Left forelimb (tissue), 1 donor: Measurements from ENCODE around the gene PCSK6.

Source experiments
- DNase-seq: peaks from one replicate; pipeline ENCODE4 v3.0.0-alpha.2; 2018; ENCODE audit warnings: low spot score

The PCSK6 gene

DNA sequence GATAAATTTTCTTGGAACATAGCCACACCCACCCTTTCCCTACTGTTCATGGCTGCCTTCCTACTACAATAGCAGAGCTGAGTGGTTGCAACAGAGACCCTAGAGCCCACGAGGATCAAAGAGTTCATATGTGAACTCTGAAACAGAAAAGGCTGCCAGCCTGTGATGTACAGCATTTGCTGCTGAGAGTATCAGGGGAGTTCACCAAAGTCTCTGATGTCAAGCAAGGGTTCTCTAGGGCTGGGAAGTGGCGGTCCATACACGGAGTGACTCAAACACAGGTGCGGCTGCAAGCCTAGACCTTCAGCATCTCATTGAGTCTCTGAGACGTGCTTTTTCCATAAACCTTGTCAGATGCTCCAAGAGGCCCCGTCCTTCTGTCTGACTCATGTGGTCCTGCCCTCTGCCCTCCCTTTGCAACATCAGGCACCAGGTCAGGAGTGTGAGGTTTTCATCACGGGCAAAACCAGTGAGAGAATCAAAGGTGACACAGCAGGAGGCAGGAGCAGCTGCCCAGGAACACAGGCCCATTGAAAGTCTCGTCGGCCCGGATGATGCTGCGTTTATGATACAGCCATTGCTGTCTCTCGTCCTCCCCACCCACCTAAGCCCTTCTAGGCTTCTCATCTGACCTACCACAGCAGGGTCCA is 42.9 kb downstream of the PCSK6 start:
- peak; percentile 45 for DNase-seq

DNA sequence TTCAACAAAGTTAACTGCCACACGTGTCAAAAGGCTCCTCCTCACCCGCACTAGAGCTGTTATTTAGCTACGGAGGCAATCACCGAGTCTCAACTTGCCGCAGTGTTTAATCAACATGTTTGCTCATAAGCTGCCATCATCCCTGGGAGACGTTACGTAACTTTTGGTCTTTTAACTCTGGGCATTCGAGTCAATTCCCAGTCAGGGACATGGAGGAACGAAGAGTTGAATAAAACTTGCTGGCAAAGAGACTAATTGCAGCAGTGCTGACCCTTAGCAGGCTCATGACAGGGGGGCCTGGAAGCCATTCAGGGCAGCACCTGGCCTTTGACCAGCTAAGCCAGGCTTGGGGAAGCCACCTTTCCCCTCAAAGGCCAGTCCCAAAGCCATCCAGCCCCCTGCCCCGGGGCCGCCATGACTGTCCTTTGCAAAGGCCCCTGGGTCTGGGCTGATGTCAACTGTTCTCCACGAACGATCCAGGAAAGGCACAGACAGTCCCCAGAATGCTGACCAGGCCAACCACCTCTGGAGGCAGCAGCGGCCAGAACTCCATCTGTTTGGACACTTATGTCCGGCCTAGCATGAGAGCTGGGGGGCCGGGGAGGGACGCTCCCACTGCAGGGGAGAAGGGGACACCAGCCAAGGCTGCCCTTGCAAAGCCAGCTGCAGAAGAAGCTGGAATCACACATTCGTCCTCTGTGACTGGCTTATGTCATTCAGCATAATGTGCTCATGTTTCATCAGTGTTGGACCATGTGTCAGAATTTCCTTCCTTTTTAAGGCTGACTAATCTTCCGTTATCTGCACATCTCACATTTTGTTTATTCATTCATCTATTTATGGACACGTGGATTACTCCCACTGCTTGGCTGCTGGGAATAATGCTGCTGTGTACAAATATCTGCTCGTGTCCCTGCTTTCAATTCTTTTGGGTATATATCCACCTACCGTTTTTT is 43.7 kb downstream of the PCSK6 start:
- DNase-seq: peak; percentile 70

DNA sequence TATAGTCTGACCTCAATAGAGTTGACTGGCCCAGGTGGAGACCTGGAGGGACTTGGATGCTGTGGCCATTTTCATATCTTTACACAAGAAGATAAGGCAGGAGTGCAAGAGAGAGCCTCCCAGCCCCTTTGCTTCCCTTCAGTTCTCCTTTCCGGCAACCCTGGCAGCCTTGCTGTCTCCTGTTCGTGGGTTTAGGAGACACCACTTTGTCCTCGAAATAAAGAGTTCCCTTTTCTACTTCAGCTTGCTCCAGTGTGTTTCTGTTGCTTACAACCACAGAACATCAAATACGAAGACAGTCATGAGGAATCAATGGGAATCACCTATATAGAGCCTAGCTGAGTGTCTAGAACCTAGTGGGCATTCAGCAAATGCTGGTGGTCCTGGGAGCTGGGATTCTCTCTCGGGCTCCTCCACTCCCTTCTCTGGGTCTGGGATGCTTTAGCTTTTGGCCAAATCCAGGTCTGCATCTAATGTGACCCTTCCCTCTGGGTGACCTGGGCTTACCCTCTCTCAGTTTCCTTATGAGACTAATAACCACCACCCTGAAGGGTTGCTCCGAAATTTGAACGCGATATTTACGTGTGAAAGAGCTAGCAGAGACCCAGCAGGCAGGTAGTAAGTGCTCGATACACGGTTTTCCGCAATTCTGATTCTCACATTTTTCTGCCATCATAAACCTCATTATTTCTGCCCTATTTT is 44.5 kb downstream of the PCSK6 start:
- DNase-seq: no peak

DNA sequence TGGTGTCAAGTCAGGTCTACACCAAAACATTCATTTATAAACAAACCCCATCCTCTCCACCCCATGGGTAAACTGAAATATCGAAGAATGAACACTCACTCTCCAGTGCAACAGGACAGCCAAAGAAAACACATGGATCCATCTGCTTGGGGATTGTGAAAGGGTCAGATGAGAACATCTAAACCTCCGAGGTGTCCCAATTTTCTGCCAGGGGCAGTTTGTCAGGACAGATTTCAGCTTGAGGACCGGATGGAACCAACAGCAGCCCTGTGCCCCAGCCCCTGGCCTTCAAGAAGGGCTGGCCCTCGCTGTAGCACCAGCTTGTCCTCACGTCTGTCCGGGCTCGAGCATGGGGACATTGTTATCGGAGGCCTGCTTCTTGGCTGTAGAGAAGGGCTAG is 45.5 kb downstream of the PCSK6 start:
- DNase-seq: no peak

DNA sequence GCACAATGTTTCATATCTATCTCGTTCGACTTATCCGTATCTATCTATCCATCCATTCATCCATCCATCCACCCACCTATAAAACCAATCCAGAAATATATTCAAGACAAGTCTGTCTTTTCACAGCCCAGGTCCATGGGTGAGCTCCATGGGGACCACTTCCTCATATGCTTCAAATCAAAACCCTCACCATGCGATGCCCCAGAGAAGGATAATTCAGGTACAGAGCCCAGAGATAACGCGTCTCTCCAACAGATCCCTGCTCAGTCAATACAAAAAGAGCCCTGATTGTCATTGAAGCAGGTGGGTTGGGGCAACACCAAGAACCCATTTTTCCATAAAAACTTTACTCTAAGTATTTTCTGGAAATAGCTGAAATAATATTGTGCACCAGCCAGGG is 47.2 kb downstream of the PCSK6 start:
- DNase-seq: no peak

DNA sequence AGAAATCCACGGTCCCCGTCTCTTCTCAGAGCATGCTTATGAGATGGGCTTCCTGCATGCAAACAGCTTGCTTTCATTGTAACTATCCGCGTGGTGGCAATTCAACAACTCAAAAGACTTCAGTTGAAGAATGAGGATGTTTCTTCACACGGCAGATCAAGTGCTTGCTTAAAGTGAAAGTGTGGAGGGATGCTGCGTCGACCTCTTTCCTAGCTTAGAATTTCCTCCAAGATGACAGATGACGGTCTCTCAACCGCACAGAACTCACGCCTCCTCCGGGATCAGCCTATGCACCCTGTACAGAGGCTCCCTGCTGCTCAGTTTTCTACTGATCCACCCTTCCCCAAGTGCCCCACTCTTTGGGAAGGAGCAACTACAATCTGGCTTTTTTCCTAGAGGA is 47.8 kb downstream of the PCSK6 start:
- no peak for DNase-seq

DNA sequence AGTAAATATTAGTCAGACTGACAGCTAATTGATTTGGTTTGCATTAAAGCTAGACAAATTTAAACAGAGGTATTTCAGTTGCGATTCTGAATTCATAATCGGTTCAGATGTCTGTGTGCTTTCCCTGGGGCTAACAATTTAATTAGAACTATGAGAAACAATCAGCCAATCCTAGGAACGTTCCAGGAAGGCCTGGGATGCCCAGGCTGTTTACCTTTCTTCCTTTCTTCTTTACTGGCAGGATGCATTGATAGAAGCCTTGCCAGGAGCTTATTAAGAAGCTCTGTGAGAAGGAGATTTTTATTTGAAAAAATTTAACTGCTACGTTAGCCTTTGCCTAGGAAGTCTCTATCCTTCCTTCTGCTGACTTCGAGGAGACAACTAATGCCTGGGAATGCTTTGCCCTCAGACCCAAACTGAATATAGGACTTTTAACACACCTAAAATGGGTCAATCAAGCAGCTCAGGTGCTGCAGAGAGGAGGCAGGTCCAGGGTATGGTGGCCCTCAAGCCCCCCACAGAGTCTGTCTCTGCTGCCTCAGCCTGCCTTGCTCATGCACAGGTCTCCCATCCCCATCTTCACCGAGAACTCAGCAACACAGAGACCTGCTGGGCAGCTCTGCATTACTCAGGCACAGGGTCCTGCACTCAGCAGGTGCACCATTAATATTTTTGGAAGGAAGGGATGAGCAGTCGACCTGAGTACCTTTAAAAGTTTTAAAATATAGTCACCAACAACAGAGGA is 48.5 kb downstream of the PCSK6 start:
- DNase-seq: no peak

DNA sequence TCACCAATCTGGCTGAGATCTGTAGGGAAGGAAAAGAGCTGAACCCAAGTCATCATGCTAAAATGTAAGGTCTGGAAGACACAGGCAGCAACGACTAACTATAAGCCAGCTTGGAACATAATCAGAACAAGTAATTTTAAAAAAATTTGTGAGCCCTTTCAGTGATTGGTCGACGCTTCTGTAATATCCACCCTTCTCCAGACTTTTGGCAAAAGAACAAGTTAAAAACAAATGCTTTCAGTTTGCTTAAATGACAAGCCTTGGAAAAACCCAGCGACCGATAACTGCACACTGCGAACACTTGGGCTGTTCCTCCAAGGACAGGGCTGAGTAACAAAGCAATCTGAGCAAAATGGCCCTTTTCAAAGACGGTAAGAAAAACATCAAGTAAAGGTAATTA is 49.6 kb downstream of the PCSK6 start:
- no peak for DNase-seq

DNA sequence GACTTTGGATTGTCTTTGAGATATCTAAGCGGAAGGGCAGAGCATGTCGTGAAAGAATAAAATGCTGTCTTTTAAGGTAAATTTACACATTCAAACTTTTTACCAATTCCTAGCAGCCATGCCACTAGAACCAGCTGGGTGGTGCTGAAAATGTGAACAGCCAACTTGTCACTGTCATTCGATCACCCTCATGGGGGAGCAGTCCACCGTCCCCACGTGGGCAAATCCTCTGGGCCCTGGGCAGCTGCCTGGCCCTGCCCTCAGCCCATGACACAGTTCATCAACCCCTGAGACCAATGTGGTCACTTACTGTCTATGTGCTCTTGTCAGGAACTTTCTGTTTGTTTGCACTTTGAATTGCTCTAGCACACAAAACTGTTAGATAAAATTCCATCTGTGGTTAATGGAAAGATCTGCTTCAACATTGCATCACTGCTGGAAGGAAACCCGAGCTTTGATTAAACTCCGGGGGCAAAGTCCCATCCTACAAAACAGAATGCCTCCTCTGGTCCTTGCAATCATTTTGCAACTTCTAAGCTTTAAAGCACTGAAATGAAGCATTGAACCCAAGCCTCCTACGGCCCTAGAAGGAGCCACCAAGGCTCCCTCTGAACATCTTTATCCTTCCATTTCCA is 50.1 kb downstream of the PCSK6 start:
- no peak for DNase-seq

DNA sequence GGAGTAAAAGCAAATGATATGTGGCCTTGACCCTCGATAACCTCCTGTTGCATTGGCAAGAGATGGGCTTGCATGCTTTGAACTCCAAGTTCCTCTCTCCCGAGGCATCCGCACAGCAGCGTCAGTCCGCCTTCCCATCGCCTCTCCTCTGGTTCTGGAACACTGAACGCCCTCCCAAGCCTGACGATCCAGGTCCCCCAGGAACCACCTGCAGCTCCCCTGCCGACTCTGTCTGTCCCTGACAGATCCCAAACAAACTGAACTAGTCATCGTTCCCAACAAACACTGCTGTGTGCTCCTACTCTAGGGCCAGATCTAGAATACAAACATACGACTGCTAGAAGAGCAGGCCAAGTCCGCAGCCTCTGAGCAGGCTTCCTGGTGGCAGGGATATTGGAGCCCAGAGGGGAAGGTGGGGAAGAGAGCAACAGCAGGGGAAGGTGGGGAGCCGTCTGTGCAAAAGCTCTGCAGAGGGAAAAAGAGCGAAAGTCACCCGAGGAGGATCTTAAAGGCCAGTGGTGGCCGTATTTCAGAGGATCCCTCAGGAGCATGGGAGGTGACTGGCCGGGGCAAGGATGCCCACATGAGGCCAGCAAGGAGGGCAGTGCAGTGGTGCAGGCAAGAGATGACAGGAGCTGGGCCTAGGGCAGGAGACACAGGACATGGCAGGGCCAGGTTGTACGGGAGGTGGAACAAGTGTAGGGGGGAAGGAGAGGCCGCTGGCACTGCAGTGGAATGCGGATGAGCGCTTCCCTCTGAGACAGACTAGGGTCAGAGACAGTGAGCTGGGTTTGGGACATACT is 50.8 kb downstream of the PCSK6 start:
- no peak for DNase-seq

DNA sequence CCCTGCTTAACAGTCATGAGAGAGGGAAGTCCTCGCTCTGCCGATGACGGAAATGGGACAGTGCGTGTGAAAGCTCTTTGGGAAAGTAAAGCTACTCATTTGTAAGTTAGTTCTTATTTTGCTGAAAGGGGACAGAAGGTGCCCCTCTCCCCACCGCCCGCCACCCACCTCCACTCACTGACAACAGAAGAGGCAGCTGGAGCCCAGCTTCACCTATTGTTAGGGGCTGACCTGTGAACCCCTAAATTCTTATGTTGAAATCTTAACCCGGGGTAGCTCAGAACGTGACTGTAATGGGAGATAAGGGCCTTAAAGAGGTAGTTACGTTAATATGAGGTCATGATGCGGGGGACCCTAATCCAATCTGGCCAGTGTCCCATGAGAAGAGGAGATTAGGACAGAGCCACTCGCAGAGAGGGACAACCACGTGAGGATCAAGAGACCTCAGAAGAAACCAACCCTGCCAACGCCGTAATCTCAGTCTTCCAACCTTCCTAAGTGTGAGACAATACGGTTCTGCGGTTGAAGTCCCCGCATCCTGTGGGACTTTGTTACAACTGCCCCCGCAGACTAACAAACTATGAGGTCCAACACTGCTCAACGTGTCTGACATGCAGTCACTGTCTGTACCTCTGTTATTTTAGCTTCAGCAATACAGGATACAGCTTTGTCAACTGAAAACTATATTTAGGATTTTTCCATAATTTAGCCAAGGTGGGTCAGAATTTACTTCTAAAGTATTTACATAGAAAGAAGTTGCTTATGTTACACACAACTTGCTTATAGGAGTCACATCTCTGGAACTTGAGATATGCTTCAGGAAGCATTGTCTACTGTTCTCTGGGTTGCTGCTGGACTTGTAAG is 51.7 kb downstream of the PCSK6 start:
- no peak for DNase-seq

DNA sequence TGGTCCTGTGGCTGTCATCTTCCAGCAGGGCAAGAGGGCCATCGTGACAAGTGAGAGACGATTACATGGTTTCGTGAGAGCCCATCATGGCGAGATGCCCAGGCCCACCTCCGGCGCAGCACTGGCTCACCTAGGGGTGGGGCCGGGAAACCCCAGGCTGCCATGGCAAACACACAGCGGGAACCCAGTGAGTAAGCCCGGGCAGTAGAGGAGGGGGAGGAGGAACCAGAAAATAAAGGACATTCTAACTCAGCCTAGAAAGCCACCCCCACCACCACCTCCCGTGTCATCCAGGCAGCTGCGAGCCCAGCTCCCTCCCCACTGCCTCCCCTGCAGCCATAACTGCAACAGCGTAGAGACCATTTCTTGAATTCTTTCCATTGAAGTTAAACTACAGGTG is 52.3 kb downstream of the PCSK6 start:
- no peak for DNase-seq

DNA sequence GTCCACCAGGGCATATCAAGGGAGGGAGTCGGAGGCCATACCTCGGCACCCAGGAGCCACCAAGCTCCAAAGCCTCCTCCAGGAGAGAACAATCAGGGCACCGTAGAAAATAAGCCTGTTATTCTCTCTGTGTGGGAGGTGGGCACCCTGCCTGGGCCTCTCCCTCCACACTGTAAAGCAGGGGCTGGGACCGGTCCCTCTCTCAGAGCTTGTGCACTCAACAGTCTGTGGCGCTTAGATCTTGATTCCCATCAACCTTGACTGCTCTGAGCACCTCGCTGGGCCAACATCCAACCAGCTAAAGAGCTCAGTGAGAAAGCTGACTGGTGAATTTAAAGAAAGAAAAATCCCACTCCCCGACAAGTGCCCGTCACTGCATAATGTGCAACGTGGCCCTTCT is 53.0 kb downstream of the PCSK6 start:
- DNase-seq: no peak

DNA sequence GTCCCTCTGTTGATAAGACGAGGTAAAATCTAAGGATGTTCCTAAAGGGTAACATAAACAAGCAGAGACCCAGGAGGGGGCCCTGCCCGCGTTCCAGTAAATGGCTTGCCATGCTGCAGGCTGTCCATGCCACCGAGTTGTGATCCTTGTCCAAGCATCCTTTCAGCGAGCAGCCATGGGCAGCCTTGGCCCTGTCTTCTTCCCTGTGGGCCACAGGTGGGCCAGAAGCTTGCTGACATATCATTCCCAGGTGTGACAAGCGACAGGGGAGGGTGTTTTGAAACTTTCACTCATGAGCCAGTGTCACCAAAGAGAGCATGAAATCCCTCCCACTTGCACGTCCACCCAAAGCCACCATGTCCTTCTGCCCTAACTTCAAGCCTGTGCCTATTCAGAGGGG is 53.7 kb downstream of the PCSK6 start:
- DNase-seq: no peak

DNA sequence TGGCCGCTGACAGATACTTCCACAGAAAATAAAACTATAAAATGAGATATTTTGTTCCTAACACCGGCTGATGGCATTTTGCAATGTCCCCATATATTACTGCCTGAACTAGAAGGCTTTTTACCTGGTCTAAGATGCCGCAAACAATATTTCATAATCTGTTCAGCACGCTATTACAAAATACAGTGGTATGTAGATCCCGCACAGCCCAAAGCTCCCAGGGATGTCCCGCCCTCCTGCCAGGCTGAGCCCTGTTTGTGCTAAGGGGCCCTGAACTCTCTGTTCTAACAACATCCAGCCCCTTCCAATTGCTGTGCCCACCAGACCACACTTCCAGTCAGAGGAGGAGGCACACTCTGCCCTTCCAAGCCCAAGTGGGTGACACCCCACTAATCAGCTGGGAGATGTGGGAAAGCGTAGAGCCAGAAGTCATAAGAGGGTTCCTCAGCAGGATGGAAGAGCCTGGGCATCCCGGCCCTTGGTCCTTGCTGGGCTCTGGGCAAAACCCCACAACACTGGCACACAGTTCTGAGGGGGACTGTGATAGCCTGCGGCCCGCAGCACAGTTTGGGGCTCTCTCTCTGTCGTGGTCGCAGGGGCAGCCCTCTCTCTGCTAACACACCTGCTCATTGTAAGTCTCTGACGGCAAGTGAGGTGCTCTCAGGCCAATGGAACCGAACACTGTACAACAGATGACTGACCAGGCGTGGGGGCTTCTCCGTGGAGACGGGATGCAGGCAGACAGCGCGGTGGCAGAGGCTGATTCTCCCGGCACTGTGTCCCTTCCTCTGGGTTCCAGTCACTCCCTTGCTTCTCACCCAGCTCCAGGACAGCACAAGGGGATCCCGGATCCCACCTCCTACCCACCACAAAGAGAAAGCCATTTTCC is 55.2 kb downstream of the PCSK6 start:
- no peak for DNase-seq

DNA sequence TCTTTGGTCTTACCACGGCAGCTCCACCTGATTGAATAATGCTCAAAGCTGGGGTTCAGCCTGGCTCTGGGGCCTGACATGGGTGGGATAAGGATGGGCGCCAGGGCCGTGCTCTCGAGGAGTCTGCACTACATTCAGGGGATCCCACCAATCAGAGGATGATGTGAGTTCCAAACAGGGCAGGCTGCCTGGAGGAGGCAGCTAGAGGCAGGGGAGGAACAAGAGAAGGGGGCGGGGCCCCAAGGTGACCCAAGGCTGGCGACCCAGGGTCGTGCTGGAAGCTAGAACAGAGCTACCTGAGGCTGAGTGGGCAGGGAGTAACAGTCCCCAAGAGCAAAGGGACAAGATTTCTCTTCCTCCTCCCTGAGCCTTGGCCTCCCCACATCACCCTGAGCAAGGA is 56.1 kb downstream of the PCSK6 start:
- no peak for DNase-seq

DNA sequence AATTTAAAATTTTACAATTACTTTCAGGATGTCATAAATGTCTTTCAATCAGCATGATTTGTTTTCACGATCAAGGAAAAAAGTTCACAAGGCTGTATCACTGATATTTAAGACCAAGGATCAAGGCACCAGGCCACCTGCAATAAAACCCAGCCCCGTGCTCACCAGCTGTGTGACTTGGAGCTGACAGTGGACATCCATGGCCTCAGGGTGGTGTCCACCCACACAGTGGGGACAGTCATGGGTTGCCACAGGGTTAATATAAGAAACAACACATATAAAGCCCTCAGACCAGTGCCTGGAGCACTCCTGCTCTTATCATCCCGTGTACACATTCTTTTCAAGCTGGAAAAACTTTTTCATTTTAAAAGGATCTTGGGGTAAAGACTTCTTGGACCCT is 56.5 kb downstream of the PCSK6 start:
- DNase-seq: no peak

DNA sequence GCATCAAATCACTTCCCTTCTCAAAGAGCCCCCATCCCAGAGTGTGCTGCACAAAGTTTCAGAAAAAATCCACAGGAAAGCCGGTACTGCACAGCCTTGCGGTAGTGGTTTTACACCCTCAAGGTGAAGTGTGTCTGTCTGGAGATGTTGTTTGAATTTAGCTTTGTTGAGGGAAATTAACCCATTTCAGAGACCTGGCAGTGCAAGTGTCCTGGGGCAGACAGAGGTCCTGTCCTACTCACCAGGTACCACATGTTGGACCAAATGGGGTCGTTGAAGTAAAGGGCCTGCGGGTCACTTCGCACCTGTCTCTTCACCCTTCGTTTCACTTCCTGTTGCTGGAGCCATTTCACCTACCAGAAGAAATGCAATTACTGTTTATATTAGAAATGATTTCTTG is 57.8 kb downstream of the PCSK6 start:
- no peak for DNase-seq

DNA sequence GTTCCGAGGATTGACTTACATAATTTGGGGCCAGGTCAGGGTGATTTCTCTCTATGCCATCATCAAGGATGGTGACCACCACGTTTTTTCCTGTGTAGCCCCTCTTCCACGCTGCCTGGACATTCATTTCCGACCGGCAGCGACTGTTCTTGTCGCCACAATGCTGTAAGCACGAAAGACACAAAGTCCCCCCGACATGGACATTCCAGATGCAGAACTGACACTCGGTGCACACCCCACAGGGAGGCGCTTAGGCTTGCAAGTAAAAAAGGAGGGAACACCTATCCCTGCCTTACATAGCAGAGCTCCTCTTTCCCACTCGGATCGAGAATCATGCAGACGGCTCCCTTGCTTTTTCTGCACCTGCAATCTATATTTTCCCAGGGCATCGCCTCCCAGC is 58.2 kb downstream of the PCSK6 start:
- no peak for DNase-seq
